Measurements from ENCODE around the gene WDR7.

DNA sequence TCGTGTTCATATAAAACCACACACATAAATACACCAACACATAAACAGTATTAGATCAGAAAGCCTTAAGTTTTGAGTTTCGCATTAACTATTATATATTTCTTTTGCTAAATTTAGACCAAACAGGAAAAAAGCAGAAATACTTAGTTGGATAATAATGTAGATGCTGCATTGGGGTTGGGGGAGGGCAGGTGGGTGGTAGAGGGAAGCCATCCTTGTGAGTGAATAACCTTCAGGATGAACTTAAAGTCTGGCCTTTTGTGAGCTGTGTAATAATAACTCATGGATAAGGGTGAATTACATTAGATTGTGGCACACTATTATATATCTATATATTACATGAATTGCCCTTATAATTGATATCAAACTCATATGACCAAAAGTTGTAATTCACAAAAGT is 174.7 kb downstream of the WDR7 start:
- TF ChIP-seq POLR2A (IDR thresholded peaks at IDR 0.05): no peak
- TF ChIP-seq, protein P1, sequence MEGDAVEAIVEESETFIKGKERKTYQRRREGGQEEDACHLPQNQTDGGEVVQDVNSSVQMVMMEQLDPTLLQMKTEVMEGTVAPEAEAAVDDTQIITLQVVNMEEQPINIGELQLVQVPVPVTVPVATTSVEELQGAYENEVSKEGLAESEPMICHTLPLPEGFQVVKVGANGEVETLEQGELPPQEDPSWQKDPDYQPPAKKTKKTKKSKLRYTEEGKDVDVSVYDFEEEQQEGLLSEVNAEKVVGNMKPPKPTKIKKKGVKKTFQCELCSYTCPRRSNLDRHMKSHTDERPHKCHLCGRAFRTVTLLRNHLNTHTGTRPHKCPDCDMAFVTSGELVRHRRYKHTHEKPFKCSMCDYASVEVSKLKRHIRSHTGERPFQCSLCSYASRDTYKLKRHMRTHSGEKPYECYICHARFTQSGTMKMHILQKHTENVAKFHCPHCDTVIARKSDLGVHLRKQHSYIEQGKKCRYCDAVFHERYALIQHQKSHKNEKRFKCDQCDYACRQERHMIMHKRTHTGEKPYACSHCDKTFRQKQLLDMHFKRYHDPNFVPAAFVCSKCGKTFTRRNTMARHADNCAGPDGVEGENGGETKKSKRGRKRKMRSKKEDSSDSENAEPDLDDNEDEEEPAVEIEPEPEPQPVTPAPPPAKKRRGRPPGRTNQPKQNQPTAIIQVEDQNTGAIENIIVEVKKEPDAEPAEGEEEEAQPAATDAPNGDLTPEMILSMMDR (IDR thresholded peaks at IDR 0.05): no peak
